GM12875 (cell line): ENCODE data around the gene EEF2.
"Not testable (repeated sequence)": the region's sequence is repeated elsewhere in the genome, so short reads cannot be mapped to it uniquely, and the experiment has no call there.

Experiments
- H3K4me3 ChIP-seq: one replicate; pipeline ENCODE4 v1.5.1; 2011; ENCODE audit warnings: low read depth, low read length, control low read depth
- CTCF ChIP-seq: IDR thresholded peaks from 2 replicates; pipeline ENCODE4 v1.5.1; 2011; ENCODE audit warnings: low read depth, mild to moderate bottlenecking, control low read depth, inconsistent platforms, low read length, moderate library complexity, borderline replicate concordance; ENCODE audit not compliant: insufficient read depth

Gene EEF2

DNA sequence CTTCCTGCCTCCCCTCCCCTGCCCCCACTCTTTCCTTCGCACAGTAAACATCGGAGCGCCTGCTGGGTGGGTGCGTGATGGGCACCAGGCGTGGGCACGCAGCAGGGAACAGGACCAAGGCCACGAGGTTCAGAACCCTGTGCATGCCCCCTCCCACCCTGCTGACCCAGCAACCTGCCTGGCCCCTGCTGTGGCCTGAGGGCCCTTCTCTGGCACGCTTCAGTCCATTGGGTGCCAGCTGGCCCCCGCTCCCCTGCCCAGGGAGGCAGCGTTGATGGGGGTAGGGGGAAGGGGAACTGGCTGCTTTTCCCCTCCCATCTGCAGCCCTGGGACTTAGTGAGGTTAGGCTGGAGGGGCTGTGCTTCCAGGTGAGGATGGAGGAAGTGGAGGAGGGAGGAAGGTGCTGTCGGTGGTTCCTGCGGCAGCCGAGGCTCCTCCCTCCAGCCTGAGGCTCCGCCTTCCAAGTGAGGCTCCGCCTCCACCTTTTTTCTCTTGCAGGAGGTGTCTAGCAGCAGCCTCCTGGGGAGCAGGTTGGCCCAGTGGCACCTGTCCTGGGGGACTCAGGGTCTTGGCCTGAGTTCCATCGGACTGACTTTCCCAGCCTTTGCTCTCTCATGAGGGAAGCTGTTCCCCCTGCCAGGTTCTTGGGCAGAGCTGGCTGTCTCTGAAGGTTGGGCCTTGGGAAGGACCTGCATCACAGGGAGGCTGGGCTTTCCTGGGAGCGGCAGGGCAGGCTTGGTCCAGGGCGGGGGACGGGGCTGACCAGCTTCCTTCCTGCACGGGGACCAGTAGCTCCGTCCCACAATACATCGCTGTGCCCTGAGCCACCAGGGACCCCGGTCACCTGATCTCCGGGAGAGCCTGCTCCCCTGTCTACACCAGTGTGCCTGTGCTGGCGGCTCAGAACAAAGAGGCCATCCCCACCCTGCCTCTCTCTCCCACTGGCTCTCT, 29.6 kb upstream of the EEF2 start:
- TF ChIP-seq CTCF = no peak
- no peak overlapping the region for H3K4me3 ChIP-seq

DNA sequence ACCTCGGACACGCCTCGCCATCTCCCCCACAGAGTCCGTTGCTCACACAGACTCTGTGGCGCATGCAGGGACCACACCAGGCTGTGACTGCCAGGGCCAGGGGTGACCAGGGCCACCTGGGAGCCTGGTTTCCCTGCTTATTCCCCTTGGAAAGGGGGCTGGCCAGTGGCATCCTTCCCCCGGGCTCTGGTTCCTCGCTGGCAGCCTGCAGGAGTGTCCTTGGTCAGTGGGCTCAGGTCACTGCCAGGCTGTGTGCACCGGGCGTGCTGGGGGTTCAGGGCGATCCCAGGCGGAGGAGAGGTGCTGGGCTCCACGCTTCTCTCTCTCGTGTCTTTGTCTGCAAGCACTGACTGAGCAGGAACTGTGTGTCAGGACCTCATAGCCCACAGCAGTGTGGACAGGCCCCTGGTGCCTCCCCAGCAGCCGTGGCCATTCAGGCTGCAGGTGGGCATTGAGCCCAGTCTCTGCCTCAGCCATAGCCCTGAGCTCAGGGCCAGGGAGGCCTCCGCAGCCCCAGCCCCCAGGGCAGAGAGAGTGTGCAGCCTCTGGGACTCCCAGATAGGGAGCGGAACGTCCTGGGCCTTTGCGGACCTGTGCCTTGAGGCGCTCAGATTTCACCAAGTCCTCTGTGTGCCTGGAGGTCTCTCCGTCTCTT, 28.8 kb upstream of the EEF2 start:
- no peak overlapping the region for H3K4me3 ChIP-seq
- TF ChIP-seq CTCF = no peak

- TF ChIP-seq CTCF = no peak
- H3K4me3 ChIP-seq = no peak overlapping the region
Observed at GRCh38 chr19:4012975-4013634, 27.8 kb upstream of the EEF2 start.

GRCh38 chr19:4012092-4012974, 27.1 kb upstream of the EEF2 start:
- no peak for TF ChIP-seq CTCF
- no peak overlapping the region for H3K4me3 ChIP-seq

DNA sequence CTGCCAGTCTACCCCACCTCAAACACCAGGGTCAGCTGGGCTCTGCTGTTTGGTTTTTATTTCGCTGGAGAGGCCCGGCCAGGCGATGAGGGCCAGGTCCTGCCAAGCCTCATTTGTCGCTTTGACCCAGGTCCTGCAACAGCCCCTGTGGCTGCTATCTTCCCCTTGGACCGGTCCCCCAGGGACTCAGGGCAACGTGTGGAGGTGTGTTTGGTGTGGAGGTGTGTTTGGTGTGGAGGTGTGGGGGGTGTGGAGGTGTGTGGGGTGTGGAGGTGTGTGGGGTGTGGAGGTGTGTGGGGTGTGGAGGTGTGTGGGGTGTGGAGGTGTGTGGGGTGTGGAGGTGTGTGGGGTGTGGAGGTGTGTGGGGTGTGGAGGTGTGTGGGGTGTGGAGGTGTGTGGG, 26.2 kb upstream of the EEF2 start:
- not testable (repeated sequence) for H3K4me3 ChIP-seq

DNA sequence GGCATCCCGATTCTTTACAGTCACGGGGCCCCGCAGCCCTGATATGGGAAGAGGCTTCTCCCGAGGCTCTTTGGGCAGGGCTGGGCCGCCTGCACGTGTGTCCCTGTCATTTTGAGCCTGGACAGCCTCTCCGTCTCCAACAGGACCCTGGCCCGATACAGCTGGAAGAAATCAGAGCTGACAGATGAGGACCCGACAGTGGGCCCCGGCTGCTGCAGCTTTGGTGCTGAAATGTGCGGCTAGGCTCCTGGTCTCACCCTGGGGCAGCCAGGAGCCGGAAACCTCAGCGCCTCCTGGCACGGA, 25.5 kb upstream of the EEF2 start:
- TF ChIP-seq CTCF = no peak
- H3K4me3 ChIP-seq = no peak overlapping the region
